Amniotic epithelial cell (primary cell): ENCODE measurements around the gene RASSF10.

Experiments
- DNase-seq: peaks from one replicate; pipeline ENCODE4 v3.0.0-alpha.2; 2010; ENCODE audit warnings: low read depth

The RASSF10 gene

DNA sequence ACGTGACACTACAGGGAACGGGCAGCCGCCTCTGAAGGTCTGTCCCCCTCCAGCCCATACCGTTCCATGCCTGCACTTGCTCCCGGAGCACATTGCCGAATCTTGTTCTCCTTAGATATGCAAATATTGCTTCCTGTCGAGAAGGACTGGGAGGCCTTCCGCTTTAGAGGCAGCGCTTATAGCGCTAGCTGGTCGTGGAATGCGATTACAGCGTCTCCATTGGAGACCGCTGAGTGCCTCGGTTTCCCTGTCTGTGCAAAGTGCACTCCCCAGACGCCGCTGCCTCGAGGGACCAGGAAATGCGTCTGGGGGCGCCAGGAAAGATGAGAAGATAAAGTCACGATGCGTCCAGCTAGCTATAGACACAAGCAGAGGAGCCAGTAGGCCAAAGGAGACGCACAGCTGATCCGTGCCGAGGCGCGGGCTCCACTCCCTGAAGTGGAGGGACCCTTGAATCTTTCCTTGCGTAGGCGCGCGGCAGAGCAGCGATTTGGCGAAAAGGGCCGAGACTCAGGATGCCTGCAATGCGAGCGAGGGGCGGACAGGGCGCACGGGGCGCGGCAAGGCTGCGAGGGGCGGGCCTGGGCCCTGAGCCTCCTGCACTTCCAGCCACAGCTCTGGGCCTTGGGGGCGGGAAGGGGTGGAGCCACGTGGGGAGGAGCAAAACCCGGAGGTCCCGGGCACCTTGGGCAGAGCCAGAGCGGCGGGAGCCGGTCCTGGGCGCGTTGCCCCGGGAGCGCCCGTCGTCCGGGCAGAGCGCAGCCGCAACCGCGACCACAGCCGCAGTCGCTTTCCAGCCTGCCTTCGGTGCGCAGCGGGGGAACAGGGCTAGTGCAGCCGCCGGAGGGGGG is at the start of gene RASSF10:
Gene RASSF10, plus strand, starts transcription at position 692 of the 851 bp plus-strand sequence. CDS start 261 bp downstream, outside the sequence.
- no peak for DNase-seq

DNA sequence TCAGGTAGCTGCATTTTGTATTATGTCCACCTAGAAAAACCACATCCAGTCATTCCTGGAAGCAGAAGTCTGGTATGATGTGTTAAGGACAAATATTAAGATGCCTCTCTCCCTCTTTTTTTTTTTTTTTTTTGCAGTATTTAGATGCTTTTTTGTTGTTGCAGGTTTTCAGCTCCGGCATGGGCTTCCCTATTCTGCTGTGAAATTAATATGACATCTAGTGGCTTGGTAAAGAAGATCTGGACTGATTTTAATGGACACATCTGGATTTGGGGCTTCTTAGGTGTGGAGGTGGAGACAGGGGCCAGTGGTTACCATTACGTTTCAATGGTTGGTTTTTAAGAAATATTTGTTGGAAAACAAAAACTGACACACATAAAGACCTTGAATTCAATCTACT is 47.5 kb upstream of the RASSF10 start:
- DNase-seq = peak; percentile 36

- no peak for DNase-seq
These were observed 46.8 kb upstream of the RASSF10 start for GRCh38 chr11:12962306-12962705.

DNA sequence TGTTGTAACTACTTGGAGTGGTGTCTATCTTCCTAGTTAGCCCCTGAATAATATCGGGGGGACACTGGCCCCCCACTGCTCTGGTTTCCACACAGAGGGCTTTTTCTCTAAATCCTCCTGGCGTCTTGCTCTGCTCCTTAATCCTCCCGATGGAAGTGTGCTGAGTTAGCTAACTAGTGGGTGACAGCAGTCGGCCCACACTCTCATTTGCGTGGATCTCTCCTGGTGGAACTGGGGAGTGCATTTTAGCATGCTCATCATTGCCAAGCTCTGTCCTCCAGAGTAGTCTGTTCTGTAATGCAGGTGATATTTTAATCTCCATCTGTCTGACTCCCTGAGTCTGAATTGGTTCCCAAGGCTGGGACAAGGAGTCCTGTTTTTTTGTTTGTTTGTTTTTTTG is 46.1 kb upstream of the RASSF10 start:
- no peak for DNase-seq

- DNase-seq = peak; percentile 30
These were observed 45.2 kb upstream of the RASSF10 start for GRCh38 chr11:12963792-12964536.

- no peak for DNase-seq
These were observed 44.5 kb upstream of the RASSF10 start for GRCh38 chr11:12964650-12965049.

DNA sequence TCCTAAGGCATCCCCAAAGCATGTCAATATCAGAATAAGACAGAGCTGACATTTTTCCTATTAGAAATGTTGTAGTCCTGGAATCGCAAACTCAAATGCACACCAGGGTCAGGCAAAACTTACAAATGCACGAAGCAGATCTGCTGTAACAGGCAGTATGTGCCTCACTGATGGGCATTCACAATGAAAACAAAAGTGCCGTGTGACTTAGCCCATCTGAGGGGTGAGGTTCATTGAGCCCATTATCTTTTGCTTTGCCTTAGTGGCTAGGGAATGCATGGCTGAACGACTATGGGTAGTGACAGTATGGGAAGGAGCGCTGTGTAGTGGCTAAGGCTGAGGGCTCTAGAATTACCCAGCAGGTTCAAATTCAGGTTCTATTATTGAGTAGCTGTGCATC is 43.1 kb upstream of the RASSF10 start:
- DNase-seq = no peak

DNA sequence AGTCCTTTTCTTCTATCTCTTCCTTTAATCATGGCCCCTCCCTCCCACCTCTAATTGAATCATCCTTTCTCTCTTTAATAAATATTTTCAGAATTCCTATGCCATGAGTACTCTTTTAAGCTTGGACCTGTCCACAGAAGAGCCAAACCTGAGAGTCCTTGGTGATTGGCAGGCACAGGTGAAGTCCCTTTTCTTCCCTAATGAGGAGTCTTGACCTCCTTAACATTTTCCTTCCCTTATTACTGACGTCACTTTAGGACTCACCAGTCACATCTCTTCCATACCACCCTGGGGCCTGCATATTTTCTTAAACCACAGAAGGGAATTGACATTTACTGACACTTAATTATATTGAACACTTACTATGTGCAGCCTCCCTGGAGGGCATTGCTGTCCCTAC is 41.0 kb upstream of the RASSF10 start:
- no peak for DNase-seq

- DNase-seq = no peak
These were observed 40.3 kb upstream of the RASSF10 start for GRCh38 chr11:12968826-12969225.

DNA sequence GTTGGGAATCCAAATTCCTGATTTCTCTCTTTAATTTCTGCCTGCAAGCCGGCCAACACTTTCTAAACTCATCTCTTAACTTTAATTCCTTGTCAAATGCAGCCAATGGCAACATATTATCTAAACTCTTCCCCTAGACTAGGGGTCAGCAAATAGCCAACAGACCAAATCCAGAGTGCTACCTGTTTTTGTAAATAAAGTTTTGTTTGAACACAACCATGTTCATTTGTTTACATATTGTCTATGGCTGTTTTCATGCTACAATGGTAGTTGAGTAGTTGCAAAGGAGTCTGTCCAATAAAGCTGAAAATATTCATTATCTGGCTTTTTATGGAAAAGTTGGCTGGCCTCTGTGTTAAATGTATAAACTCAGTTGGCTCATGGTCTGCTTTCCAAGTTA is 37.2 kb upstream of the RASSF10 start:
- DNase-seq = no peak

- DNase-seq = no peak
These were observed 35.5 kb upstream of the RASSF10 start for GRCh38 chr11:12973528-12974181.

- no peak for DNase-seq
These were observed 33.9 kb upstream of the RASSF10 start for GRCh38 chr11:12975195-12975594.

DNA sequence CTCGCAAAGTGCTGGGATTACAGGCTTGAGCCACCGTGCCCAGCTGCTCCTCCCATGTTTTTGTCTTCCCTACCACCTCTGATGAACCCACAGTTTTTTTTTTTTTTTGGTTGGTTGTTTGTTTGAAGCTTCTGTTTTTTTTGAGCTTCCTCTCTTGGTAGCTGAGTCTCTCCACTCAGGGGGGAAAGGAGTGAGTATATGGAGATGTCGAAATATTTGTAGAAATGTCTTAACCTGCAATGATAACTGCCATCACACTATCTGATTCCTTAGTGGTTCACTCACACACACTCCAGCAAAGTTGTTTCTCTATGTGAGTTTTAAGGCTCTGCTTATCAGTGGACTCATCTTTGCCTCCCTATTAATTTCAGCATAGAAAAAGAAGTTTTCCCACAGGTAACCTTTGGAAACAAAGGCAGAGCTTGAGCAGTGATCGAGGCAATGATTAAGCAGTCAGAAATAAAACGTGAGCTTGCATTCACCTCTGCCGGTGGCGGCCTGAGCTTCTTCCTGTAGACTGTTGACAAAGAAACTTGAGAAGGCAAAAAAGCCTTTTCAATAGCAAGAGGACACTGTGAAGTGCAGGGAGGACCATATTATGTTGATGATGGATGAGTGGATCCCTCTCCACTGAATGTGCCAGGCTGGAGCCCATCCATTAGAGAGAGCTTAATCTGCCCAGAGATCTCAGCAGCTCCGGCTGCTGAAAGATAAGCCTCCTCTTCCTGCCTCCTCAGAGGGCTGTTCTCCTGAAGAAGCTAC is 29.0 kb upstream of the RASSF10 start:
- peak; percentile 32 for DNase-seq

- peak; percentile 10 for DNase-seq
These were observed 27.2 kb upstream of the RASSF10 start for GRCh38 chr11:12981676-12982522.

DNA sequence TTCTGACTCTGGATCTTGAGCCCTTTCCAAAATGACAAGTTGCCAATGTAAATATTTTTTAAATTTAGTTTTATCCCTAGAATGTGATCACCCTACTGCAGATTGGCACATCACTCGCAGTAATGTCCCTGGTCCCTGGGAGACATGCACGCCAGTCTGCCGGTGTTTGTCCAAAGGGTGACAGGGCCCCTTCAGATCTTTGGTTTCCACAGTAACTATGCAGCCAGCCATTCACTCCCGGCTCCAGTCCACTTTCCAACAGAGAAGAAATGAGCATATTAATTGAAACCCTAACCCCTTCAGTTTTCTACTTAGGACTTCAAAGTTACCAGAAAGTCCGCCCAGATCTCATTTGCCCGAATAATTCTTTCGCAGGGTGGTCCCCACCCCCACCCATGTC is 25.8 kb upstream of the RASSF10 start:
- DNase-seq = no peak

DNA sequence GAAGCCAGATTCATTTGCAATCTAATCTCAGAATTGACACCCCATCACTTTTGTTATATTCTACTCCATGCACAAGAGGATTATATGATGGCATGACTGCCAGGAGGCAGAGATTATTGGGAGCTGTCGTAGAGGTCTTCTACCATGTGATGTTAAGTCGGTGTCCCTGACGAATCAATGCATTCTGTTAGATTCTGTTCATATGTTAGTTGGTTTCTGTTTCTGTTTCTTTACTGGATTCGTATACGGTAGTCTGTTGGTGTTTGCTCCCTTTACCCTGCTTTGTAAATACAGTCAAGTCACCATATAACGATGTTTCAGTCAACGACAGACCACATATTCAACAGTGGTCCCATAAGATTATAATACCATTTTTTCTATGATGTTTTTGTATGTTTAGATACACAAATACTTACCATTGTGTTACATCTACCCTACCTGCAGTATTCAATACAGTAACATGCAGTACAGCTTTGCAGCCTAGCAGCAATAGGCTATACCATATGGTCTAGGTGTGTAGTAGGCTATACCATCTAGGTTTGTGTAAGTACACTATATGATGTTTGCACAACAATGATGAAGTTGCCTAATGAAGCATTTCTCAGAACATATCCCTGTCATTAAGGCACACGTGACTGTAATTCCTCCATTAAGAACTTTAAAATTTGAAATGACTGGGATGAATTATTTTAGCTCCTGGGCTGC is 22.8 kb upstream of the RASSF10 start:
- DNase-seq = no peak

- no peak for DNase-seq
These were observed 19.5 kb upstream of the RASSF10 start for GRCh38 chr11:12989428-12990161.

DNA sequence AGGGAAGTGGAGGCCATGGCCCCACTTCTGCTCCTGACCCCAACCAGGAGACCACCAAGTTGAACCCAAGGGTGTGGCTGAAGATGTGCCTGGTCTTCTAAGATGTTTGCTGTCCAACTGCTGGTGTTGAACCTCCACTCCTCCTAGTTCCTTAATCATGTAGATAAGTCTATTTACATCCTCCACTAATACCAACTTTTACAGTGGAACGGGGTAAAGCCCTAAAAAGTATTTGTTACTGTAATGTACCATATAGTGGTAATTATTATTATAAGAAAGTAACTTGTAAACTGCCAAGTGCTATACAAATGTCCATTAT is 19.0 kb upstream of the RASSF10 start:
- no peak for DNase-seq

DNA sequence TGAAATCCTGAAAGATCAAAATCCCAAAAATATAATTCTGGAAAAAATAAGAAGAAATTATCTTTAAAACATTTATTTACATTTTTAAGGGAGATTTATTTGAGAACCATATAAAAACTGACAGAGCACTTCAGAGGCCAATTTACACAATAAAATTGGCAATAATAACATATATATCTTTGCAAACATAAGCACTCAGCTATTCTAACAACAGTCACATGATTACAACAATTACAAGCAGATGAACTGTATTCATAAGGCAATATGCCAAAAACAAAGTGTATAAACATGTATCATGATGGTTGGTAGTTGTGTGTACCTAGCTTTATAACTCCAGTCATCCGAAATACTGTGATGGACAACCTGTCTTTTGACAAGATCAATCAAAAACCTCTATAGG is 17.7 kb upstream of the RASSF10 start:
- DNase-seq = no peak

- no peak for DNase-seq
These were observed 15.5 kb upstream of the RASSF10 start for GRCh38 chr11:12993626-12994025.
